IMR-90 (cell line): Measurements from ENCODE around the gene MACO1. TPM values are rescaled to one million over a fixed set of nuclear protein-coding genes. Genes with fewer than 3 reads are reported as not detected.

Experiments
- ATAC-seq: fragments of 200-7000 bp; cut with Tn5 transposase; 2 replicates; pipeline ENCODE4 v1.9.1; 2020; ENCODE audit warnings: low read depth, mild to moderate bottlenecking, moderate library complexity
- BruUV-seq: library from RNA; stranded (reverse); fragments of 400-500 nt; replicated peaks from 2 replicates; lab custom pipeline; 2021; lab: Mats Ljungman, UMichigan
- CTCF ChIA-PET: fragments of 300-600 bp; formaldehyde crosslinking; extraction: SDS; loops from one replicate; lab custom pipeline; 2021; ENCODE audit warnings: antibody characterized with exemption; lab: Yijun Ruan, JAX
- POLR2A ChIA-PET: fragments of 300-600 bp; sonication (Branson Sonifier 250); formaldehyde crosslinking; loops from one replicate; lab custom pipeline; 2022; ENCODE audit warnings: antibody characterized with exemption; ENCODE audit not compliant: unreplicated experiment; lab: Charles Lee
- DNase-seq: peaks from one replicate; pipeline ENCODE4 v3.0.0; 2013
- H2AFZ ChIP-seq: replicated peaks from 2 replicates; pipeline ENCODE3; 2013; ENCODE audit warnings: low read length, mild to moderate bottlenecking; ENCODE audit not compliant: poor library complexity
- H2AK5ac ChIP-seq: 2 replicates; pipeline ENCODE4 v1.6.1; 2013; ENCODE audit warnings: low read depth, low read length, inconsistent platforms
- H2AK9ac ChIP-seq: replicated peaks from 2 replicates; pipeline ENCODE3; 2013; ENCODE audit warnings: mild to moderate bottlenecking, low read depth, low read length, moderate library complexity; ENCODE audit not compliant: poor library complexity
- H2BK120ac ChIP-seq: 2 replicates; pipeline ENCODE4 v1.6.1; 2013; ENCODE audit warnings: low read depth, low read length, inconsistent platforms
- H2BK15ac ChIP-seq: 3 replicates; pipeline ENCODE4 v1.6.1; 2013; ENCODE audit warnings: low read depth, low read length, inconsistent platforms
- H2BK20ac ChIP-seq: 2 replicates; pipeline ENCODE4 v1.6.1; 2013; ENCODE audit warnings: low read depth, mild to moderate bottlenecking, inconsistent platforms, low read length, moderate library complexity
- H2BK5ac ChIP-seq: 2 replicates; pipeline ENCODE4 v1.6.1; 2013; ENCODE audit warnings: mild to moderate bottlenecking, low read depth, low read length, inconsistent platforms; ENCODE audit not compliant: poor library complexity, severe bottlenecking
- H3K14ac ChIP-seq: replicated peaks from 2 replicates; pipeline ENCODE4 v1.6.1; 2013; ENCODE audit warnings: low read depth, low read length, inconsistent platforms
- H3K18ac ChIP-seq: 2 replicates; pipeline ENCODE4 v1.6.1; 2013; ENCODE audit warnings: low read depth, low read length, control low read depth
- H3K23ac ChIP-seq: 2 replicates; pipeline ENCODE4 v1.6.1; 2013; ENCODE audit warnings: low read depth, low read length, inconsistent platforms
- H3K27ac ChIP-seq: 2 replicates; pipeline ENCODE4 v1.5.1; 2013; ENCODE audit warnings: mild to moderate bottlenecking, control low read depth, low read length; ENCODE audit not compliant: insufficient read depth
- H3K27me3 ChIP-seq: 2 replicates; pipeline ENCODE4 v1.6.1; 2013; ENCODE audit warnings: low read length; ENCODE audit not compliant: control insufficient read depth, insufficient read depth
- H3K36me3 ChIP-seq: 2 replicates; pipeline ENCODE4 v1.6.1; 2013; ENCODE audit warnings: low read length, mixed read lengths; ENCODE audit not compliant: control insufficient read depth, insufficient read depth
- H3K4ac ChIP-seq: 2 replicates; pipeline ENCODE4 v1.6.1; 2013; ENCODE audit warnings: low read depth, low read length, inconsistent platforms
- H3K4me1 ChIP-seq: 2 replicates; pipeline ENCODE4 v1.6.1; 2013; ENCODE audit warnings: low read length, mixed read lengths; ENCODE audit not compliant: control insufficient read depth, insufficient read depth
- H3K4me2 ChIP-seq: 2 replicates; pipeline ENCODE4 v1.6.1; 2013; ENCODE audit warnings: low read depth, mild to moderate bottlenecking, control low read depth, low read length, moderate library complexity
- H3K4me3 ChIP-seq: 2 replicates; pipeline ENCODE4 v1.5.1; 2013; ENCODE audit warnings: low read depth, mild to moderate bottlenecking, control low read depth, low read length, moderate library complexity; ENCODE audit not compliant: insufficient read depth
- H3K56ac ChIP-seq: 2 replicates; pipeline ENCODE4 v1.6.1; 2013; ENCODE audit warnings: low read length, inconsistent platforms; ENCODE audit not compliant: insufficient read depth; ENCODE audit errors: extremely low read depth
- H3K79me1 ChIP-seq, 2 experiments: 2 replicates each; pipeline ENCODE4 v1.6.1; 2013; ENCODE audit warnings: low read length in 2 of 2, inconsistent platforms in 1 of 2, low read depth in 1 of 2
- H3K9ac ChIP-seq: 2 replicates; pipeline ENCODE4 v1.6.1; 2013; ENCODE audit warnings: low read depth, low read length, control low read depth
- H3K9me1 ChIP-seq: 2 replicates; pipeline ENCODE4 v1.6.1; 2013; ENCODE audit warnings: low read length, inconsistent platforms; ENCODE audit not compliant: insufficient read depth
- H3K9me3 ChIP-seq: 2 replicates; pipeline ENCODE4 v1.6.1; 2013; ENCODE audit warnings: low read length; ENCODE audit not compliant: control insufficient read depth, insufficient read depth
- H4K20me1 ChIP-seq: 2 replicates; pipeline ENCODE4 v1.6.1; 2013; ENCODE audit warnings: low read length, inconsistent platforms; ENCODE audit not compliant: insufficient read depth
- H4K5ac ChIP-seq: 2 replicates; pipeline ENCODE4 v1.6.1; 2013; ENCODE audit warnings: mild to moderate bottlenecking, low read depth, low read length, control low read depth
- H4K8ac ChIP-seq, 2 experiments: 2 replicates each; pipeline ENCODE4 v1.6.1; 2013; ENCODE audit warnings: low read depth in 2 of 2, low read length in 2 of 2, control low read depth in 1 of 2, inconsistent platforms in 1 of 2
- H4K91ac ChIP-seq: 2 replicates; pipeline ENCODE4 v1.6.1; 2013; ENCODE audit warnings: low read depth, low read length, inconsistent platforms; ENCODE audit not compliant: insufficient read depth
- MAFK ChIP-seq: IDR thresholded peaks from 2 replicates; pipeline ENCODE4 v1.6.1; 2012; ENCODE audit warnings: low read depth, low read length, improper control_type of control experiment
- MAZ ChIP-seq: IDR thresholded peaks from 2 replicates; pipeline ENCODE4 v1.6.1; 2012; ENCODE audit warnings: low read depth, mild to moderate bottlenecking, low read length, improper control_type of control experiment, moderate library complexity, borderline replicate concordance
- NFE2L2 ChIP-seq: fragments of 150-350 bp; IDR thresholded peaks from 2 replicates; pipeline ENCODE4 v1.6.1; 2016; ENCODE audit warnings: low read depth, mild to moderate bottlenecking, low read length
- SMC3 ChIP-seq: fragments of 150-350 bp; IDR thresholded peaks from 2 replicates; pipeline ENCODE4 v1.6.1; 2016; ENCODE audit warnings: low read depth, mild to moderate bottlenecking, antibody characterized with exemption, low read length, moderate library complexity
- USF2 ChIP-seq: fragments of 150-350 bp; IDR thresholded peaks from 2 replicates; pipeline ENCODE4 v1.6.1; 2017; ENCODE audit warnings: mild to moderate bottlenecking, antibody characterized with exemption, low read length, low read depth
- WGBS, 2 experiments: methylation state at CpG; one replicate each; pipeline versions ENCODE4 v1.1.5 to v1.1.7; 2013; ENCODE audit warnings: missing lambda C conversion rate in 2 of 2; ENCODE audit not compliant: insufficient read length in 1 of 2; ENCODE audit errors: extremely low coverage in 2 of 2; 5-methylcytosine and 5-hydroxymethylcytosine counted together
- dilution Hi-C: fragments of 300-500 bp; cut with HindIII; formaldehyde crosslinking; loops from one replicate; pipeline ENCODE4 v1.14.3; 2018; ENCODE audit warnings: low sequenced_read_pairs; ENCODE audit not compliant: unreplicated experiment
- in situ Hi-C: fragments of 300-500 bp; cut with MboI; formaldehyde crosslinking; loops from 3 replicates; pipeline ENCODE4 v1.14.3; 2019; ENCODE audit warnings: low sequenced_read_pairs, inconsistent platforms, mixed read lengths
- intact Hi-C: fragments of 100-400 bp; cut with micrococcal nuclease; formaldehyde crosslinking; loops from 2 replicates; pipeline ENCODE4 v1.10.0; 2022
- polyA plus RNA-seq, 3 experiments: library from polyadenylated mRNA; depleted of rRNA; stranded (reverse); fragments of >200 nt; gene quantifications; 2 replicates each; pipeline ENCODE4 v1.2.3, GENCODE V29; 2012; ENCODE audit warnings: low replicate concordance in 1 of 3
- total RNA-seq: library from RNA; depleted of rRNA; stranded (reverse); fragments of >200 nt; gene quantifications from 2 replicates; pipeline ENCODE4 v1.2.3, GENCODE V29; 2012
- TF ChIP-seq, protein P1 (sequence below): conservative IDR thresholded peaks from 2 replicates; pipeline ENCODE4 v1.5.1; 2012; ENCODE audit warnings: mild to moderate bottlenecking, low read depth, low read length, improper control_type of control experiment

MACO1 gene
- total and polyA plus RNA-seq, 2 of the 4 experiments (the other 2 are of a cell fraction), result 6.8 to 12.7 TPM

DNA sequence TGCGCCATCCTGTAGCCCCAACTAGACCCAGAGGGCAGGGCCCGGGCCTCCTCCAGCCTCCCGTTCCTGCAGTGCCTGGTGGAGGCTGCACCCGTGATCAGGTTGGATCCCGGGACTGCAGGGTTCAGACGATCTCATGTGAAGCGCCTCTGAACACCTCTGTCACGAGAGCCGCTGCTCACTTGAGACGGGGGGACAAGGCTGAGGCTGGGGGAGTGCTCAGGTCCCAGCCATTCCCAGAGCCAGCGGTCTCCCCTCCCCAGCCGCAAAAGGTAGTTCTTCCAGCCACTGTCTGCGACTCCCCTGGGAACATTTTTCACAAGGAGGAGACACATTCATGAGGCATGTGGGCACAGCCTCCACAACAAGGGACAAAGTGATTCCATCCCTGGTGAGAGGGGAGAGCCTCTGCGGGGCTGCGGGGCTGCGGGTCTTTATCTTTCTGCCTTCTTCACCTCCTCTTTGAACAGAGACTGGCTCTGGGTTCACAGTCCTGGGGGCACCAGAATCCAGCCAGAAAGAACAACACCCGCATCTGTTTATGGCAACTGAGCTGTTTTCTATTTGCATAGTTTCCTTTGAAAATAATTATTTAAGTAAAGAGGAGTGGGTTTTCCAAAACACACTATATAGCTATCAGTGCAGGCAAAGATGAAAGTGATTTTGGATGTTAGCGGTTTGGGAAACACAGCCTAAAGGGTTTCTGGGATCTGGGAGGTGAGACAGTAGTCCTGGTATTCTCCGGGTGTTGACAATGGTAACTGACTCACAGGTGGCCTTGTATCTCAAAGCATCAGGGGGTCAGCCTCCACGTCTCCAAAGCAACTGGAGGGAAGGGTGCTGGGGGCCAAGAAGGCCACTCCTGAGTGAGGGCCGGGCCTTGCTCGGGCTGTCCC, 99.7 kb downstream of the MACO1 start:
- H2BK20ac ChIP-seq, result no peak overlapping the region
- intact Hi-C loops, result no loop called here
- ATAC-seq (no peak), DNase-seq (no peak)
- no peaks in the 10 kb centered on the region for H3K36me3 ChIP-seq
- no peak overlapping the region for H2AFZ ChIP-seq
- no peak overlapping the region for H2BK5ac ChIP-seq
- no peak overlapping the region for H3K23ac ChIP-seq
- H4K91ac ChIP-seq, result no peak overlapping the region
- CTCF ChIA-PET, result no interaction called here
- no peaks in the 10 kb centered on the region for H4K20me1 ChIP-seq
- no peaks in the 10 kb centered on the region for H3K4me1 ChIP-seq
- peaks cover 5% of the 10 kb centered on the region; the same call in 1 of the 2 replicates for H3K9me1 ChIP-seq
- dilution Hi-C loops, result no loop called here
- H3K14ac ChIP-seq, result no peak overlapping the region
- H2AK5ac ChIP-seq, result no peak overlapping the region
- WGBS, 2 experiments, result 83% methylated on average over 7 of the region's 22 CpGs; no CpG with 5 or more reads in 1 of the 2 experiments
- H3K9me3 ChIP-seq, result peaks cover 3% of the 10 kb centered on the region
- no peak overlapping the region for H3K56ac ChIP-seq
- no peak overlapping the region for H4K5ac ChIP-seq
- no peak overlapping the region for H3K9ac ChIP-seq
- H4K8ac ChIP-seq, result no peak overlapping the region
- H3K27me3 ChIP-seq, result peaks cover 14% of the 10 kb centered on the region
- H2AK9ac ChIP-seq, result no peak overlapping the region
- no peaks in the 10 kb centered on the region for H3K79me1 ChIP-seq
- in situ Hi-C loops, result no loop called here
- POLR2A ChIA-PET, result no interaction called here
- no peak overlapping the region for H3K4me2 ChIP-seq
- BruUV-seq, result no TSS peak
- no peak overlapping the region for H2BK15ac ChIP-seq
- no peak overlapping the region for H2BK120ac ChIP-seq
- no peak overlapping the region for H3K4ac ChIP-seq
- no peak overlapping the region for H3K18ac ChIP-seq
- TF ChIP-seq MAFK (no peak), USF2 (no peak), MAZ (no peak), NFE2L2 (no peak), SMC3 (no peak)
- TF ChIP-seq, protein P1, sequence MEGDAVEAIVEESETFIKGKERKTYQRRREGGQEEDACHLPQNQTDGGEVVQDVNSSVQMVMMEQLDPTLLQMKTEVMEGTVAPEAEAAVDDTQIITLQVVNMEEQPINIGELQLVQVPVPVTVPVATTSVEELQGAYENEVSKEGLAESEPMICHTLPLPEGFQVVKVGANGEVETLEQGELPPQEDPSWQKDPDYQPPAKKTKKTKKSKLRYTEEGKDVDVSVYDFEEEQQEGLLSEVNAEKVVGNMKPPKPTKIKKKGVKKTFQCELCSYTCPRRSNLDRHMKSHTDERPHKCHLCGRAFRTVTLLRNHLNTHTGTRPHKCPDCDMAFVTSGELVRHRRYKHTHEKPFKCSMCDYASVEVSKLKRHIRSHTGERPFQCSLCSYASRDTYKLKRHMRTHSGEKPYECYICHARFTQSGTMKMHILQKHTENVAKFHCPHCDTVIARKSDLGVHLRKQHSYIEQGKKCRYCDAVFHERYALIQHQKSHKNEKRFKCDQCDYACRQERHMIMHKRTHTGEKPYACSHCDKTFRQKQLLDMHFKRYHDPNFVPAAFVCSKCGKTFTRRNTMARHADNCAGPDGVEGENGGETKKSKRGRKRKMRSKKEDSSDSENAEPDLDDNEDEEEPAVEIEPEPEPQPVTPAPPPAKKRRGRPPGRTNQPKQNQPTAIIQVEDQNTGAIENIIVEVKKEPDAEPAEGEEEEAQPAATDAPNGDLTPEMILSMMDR, result no peak
- H3K4me3 ChIP-seq, result no peak overlapping the region
- no peak overlapping the region for H3K27ac ChIP-seq
